Ectodermal cell (in vitro differentiated cells): ENCODE data around the gene SRD5A2.

ENCODE experiments used
- H3K27ac ChIP-seq: 2 replicates; pipeline ENCODE4 v1.7.0; 2013; ENCODE audit warnings: mild to moderate bottlenecking, low read depth, low read length; ENCODE audit not compliant: insufficient read depth, poor library complexity, severe bottlenecking
- H3K27me3 ChIP-seq: 2 replicates; pipeline ENCODE4 v1.7.0; 2013; ENCODE audit warnings: mild to moderate bottlenecking, low read length; ENCODE audit not compliant: insufficient read depth, control insufficient read depth, poor library complexity, severe bottlenecking
- H3K36me3 ChIP-seq: one replicate; pipeline ENCODE4 v1.7.0; 2013; ENCODE audit warnings: low read length; ENCODE audit not compliant: control insufficient read depth, insufficient read depth
- H3K4me1 ChIP-seq: one replicate; pipeline ENCODE4 v1.7.0; 2013; ENCODE audit warnings: low read length; ENCODE audit not compliant: control insufficient read depth, insufficient read depth
- H3K4me3 ChIP-seq: 2 replicates; pipeline ENCODE4 v1.7.0; 2013; ENCODE audit warnings: low read depth, low read length, control low read depth; ENCODE audit not compliant: insufficient read depth
- H3K9me3 ChIP-seq: 2 replicates; pipeline ENCODE4 v1.7.0; 2013; ENCODE audit warnings: mild to moderate bottlenecking, low read length, moderate library complexity; ENCODE audit not compliant: control insufficient read depth
- WGBS, 2 experiments: methylation state at CpG; one replicate each; pipeline ENCODE4 v1.1.7; 2013; ENCODE audit warnings: missing lambda C conversion rate in 2 of 2; 5-methylcytosine and 5-hydroxymethylcytosine counted together

SRD5A2 gene

GRCh38 chr2:31475692-31476091 lies 105.0 kb downstream of the SRD5A2 start:
- Histone ChIP-seq H3K4me3 (no peak overlapping the region), H3K4me1 (no peaks in the 10 kb centered on the region), H3K27ac (no peak overlapping the region), H3K9me3 (no peaks in the 10 kb centered on the region), H3K27me3 (no peaks in the 10 kb centered on the region), H3K36me3 (no peaks in the 10 kb centered on the region)
- 86 to 94% methylated on average over 1 of the region's 1 CpG for WGBS, 2 experiments

- no peaks in the 10 kb centered on the region for H3K27me3 ChIP-seq
Measured at GRCh38 chr2:31474296-31474695, 106.4 kb downstream of the SRD5A2 start.

More at GRCh38 chr2:31474296-31474695, 106.4 kb downstream of the SRD5A2 start:
- no peak overlapping the region for H3K27ac ChIP-seq
- H3K9me3 ChIP-seq, result no peaks in the 10 kb centered on the region
- no peaks in the 10 kb centered on the region for H3K4me1 ChIP-seq
- H3K36me3 ChIP-seq, result no peaks in the 10 kb centered on the region
- no peak overlapping the region for H3K4me3 ChIP-seq
- WGBS, 2 experiments, result 86 to 92% methylated on average over 1 of the region's 1 CpG
